Ammon's horn (tissue), 1 donor: Measurements from ENCODE around the gene MYO19.
A peak's percentile ranks its signal among the peaks of the same experiment; 100 is the strongest.
"Not testable (repeated sequence)": the region's sequence is repeated elsewhere in the genome, so short reads cannot be mapped to it uniquely, and the experiment has no call there.

Experiments
- DNase-seq: peaks from one replicate; pipeline ENCODE4 v3.0.0-alpha.2; 2016; ENCODE audit warnings: low spot score

MYO19 gene

DNA sequence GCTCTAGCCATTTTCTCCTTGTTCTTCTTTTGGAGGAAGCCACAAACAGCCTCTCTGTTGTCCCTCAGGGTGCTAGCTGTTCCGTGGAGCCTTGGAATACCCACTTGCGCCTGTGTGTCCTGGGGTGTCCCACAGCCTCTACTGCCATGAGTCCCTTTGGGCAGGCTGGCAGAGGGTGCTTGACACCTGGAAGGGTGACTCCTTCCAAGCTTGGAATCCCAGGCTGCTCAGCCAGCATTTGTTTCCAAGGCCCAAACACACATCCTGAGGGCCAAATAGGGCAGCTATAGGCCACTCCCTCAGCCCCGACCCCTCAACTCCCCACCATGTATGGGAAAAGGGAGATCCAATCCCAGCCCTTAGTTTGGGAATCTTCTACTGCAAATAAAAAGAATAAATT lies 33.3 kb downstream of the MYO19 start:
- DNase-seq: no peak

- DNase-seq: no peak
Observed at GRCh38 chr17:36500745-36501225, 33.9 kb downstream of the MYO19 start.

DNA sequence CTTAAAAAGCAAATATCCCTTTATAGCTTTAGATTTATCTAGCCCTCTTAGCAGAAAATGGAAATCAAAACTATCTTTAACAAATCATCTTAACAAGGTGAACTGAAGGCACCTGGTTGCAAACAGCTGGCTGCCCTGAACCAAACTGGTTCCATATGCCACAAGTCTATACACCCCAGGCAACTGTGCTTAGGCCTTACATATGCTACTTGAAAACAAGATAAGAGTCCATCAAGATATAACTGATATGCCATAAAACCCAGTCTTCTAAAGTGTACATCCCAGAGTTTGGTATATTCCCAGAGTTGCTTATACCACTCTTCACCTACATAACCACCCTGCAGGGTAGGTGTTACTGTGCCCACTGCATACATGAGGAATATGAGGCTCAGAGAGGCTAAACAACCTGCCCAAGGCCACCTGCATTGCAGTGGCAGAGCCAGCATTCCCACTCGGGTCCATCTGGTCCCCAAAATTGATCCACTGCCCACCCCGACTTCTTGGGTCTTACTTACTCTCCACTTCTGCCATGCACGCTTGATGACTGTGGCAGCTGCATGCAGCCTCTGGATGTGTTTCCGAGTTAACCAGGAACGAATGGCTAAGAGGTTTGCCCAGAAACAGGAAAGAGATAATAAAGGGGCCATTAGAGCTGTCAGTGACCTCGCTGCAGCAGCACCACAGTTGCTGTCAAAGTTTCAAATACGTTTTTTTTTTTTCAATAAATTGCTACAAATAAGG lies 35.9 kb downstream of the MYO19 start:
- DNase-seq: no peak

DNA sequence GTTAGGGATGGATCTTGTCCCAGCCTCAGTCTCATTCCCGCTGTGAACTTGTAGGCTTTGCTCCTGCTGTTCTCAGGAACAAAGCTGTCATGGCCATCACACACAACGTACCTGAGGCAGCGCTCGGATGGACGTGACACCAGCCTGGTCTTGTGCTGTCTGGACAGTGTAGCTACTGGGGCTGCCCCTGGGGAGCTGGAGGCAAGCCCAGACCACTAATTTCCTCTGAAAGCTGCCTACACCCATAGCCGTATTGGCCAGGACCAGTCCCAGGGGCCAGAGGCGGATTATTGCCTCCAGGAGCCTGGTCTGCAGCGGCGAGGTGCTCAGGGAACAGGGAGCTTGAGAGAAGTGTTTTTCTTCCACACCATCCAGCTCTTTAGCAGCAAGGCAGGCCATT lies 36.5 kb downstream of the MYO19 start:
- no peak for DNase-seq

- DNase-seq: peak; percentile 68
Observed at GRCh38 chr17:36496018-36496789, 38.5 kb downstream of the MYO19 start.

GRCh38 chr17:36495076-36495578 lies 39.5 kb downstream of the MYO19 start:
- DNase-seq: no peak

DNA sequence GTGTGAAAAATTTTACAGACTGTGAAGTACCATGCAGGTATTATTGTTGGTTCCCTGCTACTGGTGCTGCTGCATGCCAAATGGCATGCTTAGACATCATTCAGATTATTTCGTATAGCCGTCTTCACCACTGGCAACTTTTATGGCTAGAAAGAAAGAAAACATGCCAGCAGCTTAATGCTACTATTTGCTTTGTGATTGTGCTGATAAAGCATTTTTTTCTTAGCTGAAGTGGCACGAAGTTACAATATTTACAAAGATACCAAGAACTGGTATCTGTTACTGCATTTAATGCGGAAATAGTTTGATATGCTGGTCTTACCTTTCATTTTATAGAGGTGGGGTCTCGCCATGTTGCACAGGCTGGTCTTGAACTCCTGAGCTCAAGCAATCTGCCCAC lies 40.0 kb downstream of the MYO19 start:
- no peak for DNase-seq

DNA sequence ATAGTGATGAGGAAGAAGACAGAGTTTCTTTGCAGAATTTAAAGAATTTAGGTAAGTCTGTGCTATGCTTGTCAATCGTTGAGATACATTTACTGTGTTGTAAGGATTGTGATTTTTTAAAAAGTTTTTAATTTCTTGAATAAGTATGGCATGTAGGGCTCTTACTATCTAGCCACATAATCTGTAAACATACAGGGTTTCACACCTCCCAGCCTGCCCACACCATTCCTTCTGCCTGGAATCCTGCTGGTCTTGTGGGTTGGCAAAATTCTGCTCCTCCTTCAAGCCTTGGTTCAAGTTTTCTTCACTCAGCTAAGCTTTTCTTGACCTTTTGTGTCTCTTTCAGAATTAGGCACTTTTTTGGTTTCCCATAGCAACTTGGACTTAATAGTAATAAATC lies 40.7 kb downstream of the MYO19 start:
- no peak for DNase-seq

GRCh38 chr17:36486204-36487194 lies 48.2 kb downstream of the MYO19 start, which contains the start of gene ZNHIT3:
Gene ZNHIT3, plus strand, starts transcription at chr17:36486681. Its CDS starts 19 bp downstream, at chr17:36486700.
- DNase-seq: peak; percentile 98

- DNase-seq: no peak
Observed at GRCh38 chr17:36485805-36486203, 48.9 kb downstream of the MYO19 start.

DNA sequence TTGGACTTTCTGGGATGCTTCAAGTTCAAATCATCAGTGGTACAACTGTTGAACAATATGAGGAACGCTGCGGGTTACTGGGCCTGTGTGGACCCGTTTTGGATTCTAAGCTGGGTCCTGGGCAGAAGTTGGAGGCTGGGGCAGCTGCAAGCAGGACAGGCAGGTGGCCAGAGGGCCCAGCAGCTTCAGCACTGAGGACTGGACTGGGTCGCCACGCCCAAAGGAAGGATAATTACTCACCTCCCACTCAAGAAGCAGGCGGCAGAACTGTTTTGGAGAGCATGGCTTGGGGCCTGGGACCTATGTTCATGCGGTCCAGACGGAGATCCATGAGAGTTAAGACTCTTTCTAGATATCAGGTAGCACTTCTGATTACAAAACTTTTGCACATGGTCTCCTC lies 49.6 kb downstream of the MYO19 start:
- no peak for DNase-seq

GRCh38 chr17:36484021-36484420 lies 50.6 kb downstream of the MYO19 start:
- not testable (repeated sequence) for DNase-seq

GRCh38 chr17:36482611-36483504 lies 51.8 kb downstream of the MYO19 start:
- peak; percentile 81 for DNase-seq

- DNase-seq: no peak
Observed at GRCh38 chr17:36481829-36482228, 52.8 kb downstream of the MYO19 start.

GRCh38 chr17:36475346-36475970 lies 59.2 kb downstream of the MYO19 start:
- DNase-seq: peak; percentile 74

DNA sequence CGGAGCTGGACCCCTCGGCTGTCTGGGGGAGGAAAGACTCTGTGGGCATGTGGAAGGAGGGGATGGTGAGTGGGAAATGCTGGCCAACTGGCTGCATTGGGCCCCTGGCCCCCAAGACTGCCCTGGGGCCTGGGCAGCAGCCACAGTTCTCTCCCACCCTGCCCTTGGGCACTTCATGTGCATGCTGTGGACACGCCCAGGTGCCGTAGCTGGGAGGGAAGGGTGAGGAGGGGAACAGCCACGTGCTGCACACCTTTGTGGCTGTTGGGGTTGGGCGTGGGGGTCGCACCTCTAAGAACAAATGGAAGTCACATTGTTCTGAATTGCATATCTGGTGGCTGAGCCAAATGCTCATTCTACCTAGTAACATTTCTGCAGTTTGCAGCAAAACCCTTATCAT lies 60.1 kb downstream of the MYO19 start:
- no peak for DNase-seq

DNA sequence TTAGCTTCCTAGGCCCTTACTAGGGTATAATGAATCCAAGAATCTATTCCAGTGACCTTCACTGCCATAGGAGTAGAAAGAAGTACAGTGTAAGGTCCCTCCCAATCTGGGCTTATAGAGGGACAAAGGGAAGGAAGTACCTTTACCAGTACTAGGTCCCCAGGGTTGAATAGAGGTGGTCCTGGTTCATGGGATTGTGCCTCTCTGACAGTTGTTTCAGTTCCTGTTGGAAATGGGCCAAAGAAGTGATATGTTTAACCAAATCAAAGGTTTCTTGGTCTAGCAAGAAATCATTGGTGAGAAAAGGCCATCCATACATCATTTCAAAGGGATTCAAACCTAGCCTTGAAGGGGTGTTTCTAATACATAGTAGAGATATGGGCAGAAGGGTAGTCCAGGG lies 64.2 kb downstream of the MYO19 start:
- no peak for DNase-seq

DNA sequence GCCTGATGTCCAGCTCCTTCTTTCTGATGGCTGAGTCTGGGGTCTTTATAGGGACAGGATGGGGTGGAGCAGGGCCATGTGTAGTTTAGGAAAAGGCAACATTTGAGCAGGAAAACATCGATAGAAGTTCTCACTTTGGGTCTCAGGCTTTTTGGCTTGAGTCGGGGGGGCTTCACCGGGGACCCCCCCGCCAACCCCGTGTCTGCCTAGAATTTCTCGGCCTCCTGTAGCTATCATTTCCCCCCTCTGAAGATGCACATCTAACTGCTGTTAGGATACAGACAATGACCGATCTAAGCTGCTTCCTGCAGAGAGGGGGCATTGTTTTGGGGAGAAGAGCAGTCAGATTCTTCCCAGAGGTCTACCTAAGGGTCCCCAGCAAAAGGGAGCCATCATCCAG lies 64.9 kb downstream of the MYO19 start:
- DNase-seq: no peak

- DNase-seq: peak; percentile 20
Observed at GRCh38 chr17:36468903-36469635, 65.6 kb downstream of the MYO19 start.

- no peak for DNase-seq
Observed at GRCh38 chr17:36464765-36465088, 69.9 kb downstream of the MYO19 start.
